H1 (cell line): ENCODE data around the gene RALGAPB. TPM values are rescaled to one million over a fixed set of nuclear protein-coding genes. Genes with fewer than 3 reads are reported as not detected.

Source experiments
- ATF2 ChIP-seq: IDR thresholded peaks from 2 replicates; pipeline ENCODE4 v1.6.1; 2012; ENCODE audit warnings: low read length, inconsistent platforms
- EGR1 ChIP-seq: IDR thresholded peaks from 2 replicates; pipeline ENCODE4 v1.6.1; 2011; ENCODE audit warnings: low read depth, low read length, borderline replicate concordance
- SRF ChIP-seq: IDR thresholded peaks from 2 replicates; pipeline ENCODE4 v1.6.1; 2011; ENCODE audit warnings: mild to moderate bottlenecking, low read depth, low read length, moderate library complexity
- TEAD4 ChIP-seq: IDR thresholded peaks from 2 replicates; pipeline ENCODE4 v1.6.1; 2012; ENCODE audit warnings: low read depth, low read length, inconsistent platforms, mixed read lengths
- polyA plus RNA-seq, 7 experiments: library from polyadenylated mRNA; depleted of rRNA in 3 of 7; stranded (reverse) in 5 of 7; unstranded in 2 of 7; fragments of >200 nt in 5 of 7; fragments of 200-250 nt in 2 of 7; gene quantifications; 1 replicate in 5 of 7; 2 replicates in 1 of 7; 4 replicates in 1 of 7; pipeline versions ENCODE4 v1.2.1 to v1.2.3, GENCODE V29; 2011 to 2013; ENCODE audit warnings: missing spikeins in 2 of 7, mixed read lengths in 2 of 7
- total RNA-seq: library from RNA; stranded (reverse); fragmentation: NEBNext Ultra II Directional; extraction: Animal tissue kit (Norgen Biotek cat#: 25700); gene quantifications from 2 replicates; pipeline ENCODE4 v1.2.1, GENCODE V29; 2021

The RALGAPB gene
- total and polyA plus RNA-seq, 2 of the 8 experiments (the other 6 are each of a cell fraction or from before 2014, with no cell fraction given): 10.6 to 35.1 TPM

GRCh38 chr20:38426006-38426897 lies 46.4 kb upstream of the RALGAPB start (continued):
- TF ChIP-seq ATF2 (no peak), TEAD4 (no peak), SRF (no peak), EGR1 (no peak)
